Aorta (tissue), 5 donors: ENCODE measurements around the gene DMC1. TPM values are rescaled to one million over a fixed set of nuclear protein-coding genes. Genes with fewer than 3 reads are reported as not detected.
"Not testable (repeated sequence)": the region's sequence is repeated elsewhere in the genome, so short reads cannot be mapped to it uniquely, and the experiment has no call there.

Experiments
- ATAC-seq: fragments of 200-7000 bp; cut with Tn5 transposase; one replicate; pipeline ENCODE4 v1.9.1; 2022; ENCODE audit warnings: moderate library complexity; ENCODE audit not compliant: low FRiP score
- DNase-seq, 2 donors: peaks; one replicate each; pipeline ENCODE4 v3.0.0-alpha.2; 2020
- H3K27ac ChIP-seq, 2 donors: one replicate each; pipeline ENCODE4 v1.5.1; 2013; ENCODE audit warnings: low read length in 2 of 2, mild to moderate bottlenecking in 2 of 2, moderate library complexity in 2 of 2, control low read depth in 1 of 2, inconsistent platforms in 1 of 2, low read depth in 1 of 2
- H3K27me3 ChIP-seq, 2 donors: one replicate each; pipeline ENCODE4 v1.6.1; 2013; ENCODE audit warnings: control low read depth in 1 of 2, low read length in 1 of 2, mild to moderate bottlenecking in 1 of 2, moderate library complexity in 1 of 2; ENCODE audit not compliant: insufficient read depth in 2 of 2, control insufficient read depth in 1 of 2
- H3K36me3 ChIP-seq, 2 donors: one replicate each; pipeline ENCODE4 v1.6.1; 2013; ENCODE audit warnings: control low read depth in 1 of 2, low read length in 1 of 2, mild to moderate bottlenecking in 1 of 2; ENCODE audit not compliant: insufficient read depth in 2 of 2, control insufficient read depth in 1 of 2
- H3K4me1 ChIP-seq, 2 donors: one replicate each; pipeline ENCODE4 v1.6.1; 2013; ENCODE audit warnings: low read length in 2 of 2, control low read depth in 1 of 2, mild to moderate bottlenecking in 1 of 2, moderate library complexity in 1 of 2; ENCODE audit not compliant: insufficient read depth in 2 of 2, control insufficient read depth in 1 of 2
- H3K4me3 ChIP-seq, 2 donors: one replicate each; pipeline ENCODE4 v1.5.1; 2013; ENCODE audit warnings: low read length in 2 of 2, control low read depth in 1 of 2, mild to moderate bottlenecking in 1 of 2
- H3K9me3 ChIP-seq: one replicate; pipeline ENCODE4 v1.6.1; 2013; ENCODE audit warnings: mild to moderate bottlenecking, low read length; ENCODE audit not compliant: control insufficient read depth
- WGBS, 2 donors: extraction: QIAGEN DNeasy Blood & Tissue Kit; methylation state at CpG; one replicate each; pipeline ENCODE4 v1.1.7; 2013; 5-methylcytosine and 5-hydroxymethylcytosine counted together
- intact Hi-C, 2 donors: fragments of 100-400 bp; cut with DNase I; formaldehyde crosslinking; loops; one replicate each; pipeline versions ENCODE4 v1.14.2 to v1.15.0; 2022
- polyA plus RNA-seq, 2 donors: library from polyadenylated mRNA; stranded (reverse); fragments of 200-250 nt; gene quantifications; one replicate each; pipeline ENCODE4 v1.2.3, GENCODE V29; 2013
- total RNA-seq, 2 donors: library from RNA; stranded (reverse); fragmentation: NEBNext Ultra II Directional; extraction: Animal tissue kit (Norgen Biotek cat#: 25700); gene quantifications; one replicate each; pipeline ENCODE4 v1.2.1, GENCODE V29; 2021
- donor health status: healthy with polysubstance abuse.
- donor health status: Bipolar disorder and iron deficiency.
- donor health status: DM: no; HTN: no; CAD: no.
- donor health status: DM: no; HTN: no; CAD: no.
- donor health status: DM: yes; HTN: yes; CAD: no.

The DMC1 gene
- total and polyA plus RNA-seq, 4 donors: 0.84 to 2.5 (median 1.5) TPM

- H3K4me3 ChIP-seq: no peak overlapping the region
- H3K27me3 ChIP-seq: no peaks in the 10 kb centered on the region
- 79 to 88% methylated on average over 11 of the region's 11 CpGs for WGBS, 2 donors
- no peaks in the 10 kb centered on the region for H3K36me3 ChIP-seq
- H3K9me3 ChIP-seq: no peaks in the 10 kb centered on the region
- no peaks in the 10 kb centered on the region for H3K4me1 ChIP-seq
- no peak for ATAC-seq
- DNase-seq: peak in 1 of 2 donors; percentile 59
- intact Hi-C loops: no loop called here
- no peak overlapping the region for H3K27ac ChIP-seq
These were observed 98.7 kb downstream of the DMC1 start for GRCh38 chr22:38471237-38471636.

- H3K27me3 ChIP-seq, H3K9me3 ChIP-seq, intact Hi-C loops, H3K27ac ChIP-seq, ATAC-seq, H3K4me1 ChIP-seq, H3K4me3 ChIP-seq, H3K36me3 ChIP-seq: not testable (repeated sequence)
- DNase-seq: peak in 1 of 2 donors; percentile 14
- 94 to 96% methylated on average over 10 of the region's 10 CpGs for WGBS, 2 donors
These were observed 99.8 kb downstream of the DMC1 start for GRCh38 chr22:38470179-38470578.

DNA sequence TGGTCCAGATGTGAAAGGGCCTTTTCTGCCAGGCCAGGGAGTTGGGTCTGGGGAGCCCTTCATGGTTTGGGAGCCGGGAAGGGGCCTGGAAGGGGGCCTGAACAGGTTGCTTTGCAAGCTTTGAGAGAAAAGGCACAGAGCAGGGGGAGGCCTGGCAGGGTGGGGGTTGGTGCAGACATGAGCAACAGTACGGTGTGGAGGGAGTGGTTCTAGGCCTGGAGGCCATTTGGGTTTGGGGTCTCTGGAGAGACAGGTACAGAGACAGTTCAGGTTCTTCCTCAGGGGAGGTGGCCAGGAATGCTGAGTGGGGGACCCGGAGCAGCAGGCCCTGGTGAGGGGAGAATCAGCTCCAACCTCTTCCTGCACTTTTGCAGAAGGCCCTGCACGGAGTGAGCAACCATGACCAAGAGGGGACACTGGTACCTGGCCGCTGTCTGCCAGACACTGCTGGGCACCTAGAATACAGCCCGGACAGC, 100.6 kb downstream of the DMC1 start:
- Histone ChIP-seq H3K9me3 (no peaks in the 10 kb centered on the region), H3K4me1 (no peaks in the 10 kb centered on the region), H3K36me3 (no peaks in the 10 kb centered on the region), H3K27ac (no peak overlapping the region), H3K4me3 (no peak overlapping the region), H3K27me3 (no peaks in the 10 kb centered on the region)
- intact Hi-C loops: loop anchor here in 1 of 2 donors (5.0 kb wide), 1 partner anchor 33 kb away; no protein-coding TSS in a partner anchor
- ATAC-seq (no peak), DNase-seq (peak in 1 of 2 donors; percentile 73)
- WGBS, 2 donors: 86 to 91% methylated on average over 6 of the region's 6 CpGs

Other genes starting within 250 kb of the DMC1 start
- gene KCNJ4, start 115.0 kb downstream of the DMC1 start, total RNA-seq: not detected
- gene KCNJ4, start 115.0 kb downstream of the DMC1 start, polyA plus RNA-seq: not detected
- 10 to 100 TPM; 12.9 to 24.0 TPM for gene KDELR3, start 102.1 kb downstream of the DMC1 start, total RNA-seq
- gene KDELR3, start 102.1 kb downstream of the DMC1 start, polyA plus RNA-seq: 10 to 100 TPM; 17.6 to 25.8 TPM
- 100 to 1,000 TPM; 377 to 555 TPM for gene DDX17, start 63.9 kb downstream of the DMC1 start, total RNA-seq
- gene DDX17, start 63.9 kb downstream of the DMC1 start, polyA plus RNA-seq: 100 to 1,000 TPM in 1 of 2 donors, 10 to 100 TPM in 1; 50.0 to 355 TPM
- gene FAM227A, start 86.2 kb upstream of the DMC1 start, total RNA-seq: 1 to 10 TPM in 1 of 2 donors, under 1 TPM in 1; 0.78 to 1.3 TPM
- under 1 TPM in 1 of 2 donors, not detected in 1; 0.56 TPM for gene FAM227A, start 86.2 kb upstream of the DMC1 start, polyA plus RNA-seq
- 10 to 100 TPM; 24.0 to 35.2 TPM for gene CBY1, start 86.5 kb upstream of the DMC1 start, total RNA-seq
- gene CBY1, start 86.5 kb upstream of the DMC1 start, polyA plus RNA-seq: 10 to 100 TPM; 64.6 to 66.5 TPM
- 10 to 100 TPM; 36.0 to 39.2 TPM for gene TOMM22, start 111.8 kb upstream of the DMC1 start, total RNA-seq
- gene TOMM22, start 111.8 kb upstream of the DMC1 start, polyA plus RNA-seq: 10 to 100 TPM; 28.9 to 42.4 TPM
- 10 to 100 TPM; 54.0 to 54.7 TPM for gene JOSD1, start 130.8 kb upstream of the DMC1 start, total RNA-seq
- 10 to 100 TPM; 19.7 to 30.0 TPM for gene JOSD1, start 130.8 kb upstream of the DMC1 start, polyA plus RNA-seq
- 10 to 100 TPM; 49.5 to 59.2 TPM for gene GTPBP1, start 135.8 kb upstream of the DMC1 start, total RNA-seq
- gene GTPBP1, start 135.8 kb upstream of the DMC1 start, polyA plus RNA-seq: 10 to 100 TPM; 10.5 to 21.6 TPM
- gene SUN2, start 185.8 kb upstream of the DMC1 start, total RNA-seq: 100 to 1,000 TPM; 275 to 495 TPM
- gene SUN2, start 185.8 kb upstream of the DMC1 start, polyA plus RNA-seq: 100 to 1,000 TPM in 1 of 2 donors, 10 to 100 TPM in 1; 95.4 to 303 TPM
- gene DNAL4, start 224.0 kb upstream of the DMC1 start, total RNA-seq: 10 to 100 TPM in 1 of 2 donors, 1 to 10 TPM in 1; 8.2 to 10.8 TPM
- gene DNAL4, start 224.0 kb upstream of the DMC1 start, polyA plus RNA-seq: 10 to 100 TPM in 1 of 2 donors, 1 to 10 TPM in 1; 8.8 to 14.3 TPM